Prostate gland (tissue), 2 donors: Measurements from ENCODE around the gene PCDHAC2. TPM values are rescaled to one million over a fixed set of nuclear protein-coding genes. Genes with fewer than 3 reads are reported as not detected.

Source experiments
- DNase-seq: peaks from one replicate; pipeline ENCODE4 v3.0.0-alpha.2; 2019; ENCODE audit warnings: low spot score
- H3K27ac ChIP-seq, 2 donors: fragments of 200-600 bp; sonication (generic); 2 replicates each; pipeline ENCODE4 v1.5.1; 2017 to 2019
- H3K27me3 ChIP-seq: fragments of 200-600 bp; sonication (generic); replicated peaks from 2 replicates; pipeline ENCODE4 v1.5.1; 2019; ENCODE audit not compliant: insufficient read depth
- H3K36me3 ChIP-seq, 2 donors: fragments of 200-600 bp; sonication (generic); 1 replicate in 1 of 2; 2 replicates in 1 of 2; pipeline versions ENCODE4 v1.5.1 to v1.8.1; 2017 to 2019
- H3K4me1 ChIP-seq: fragments of 200-600 bp; sonication (generic); replicated peaks from 2 replicates; pipeline ENCODE4 v1.5.1; 2019
- H3K4me3 ChIP-seq, 2 donors: fragments of 200-600 bp; sonication (generic); 2 replicates each; pipeline ENCODE4 v1.5.1; 2017 to 2019
- H3K9me3 ChIP-seq: fragments of 200-600 bp; sonication (generic); 2 replicates; pipeline ENCODE4 v1.5.1; 2017
- POLR2A ChIP-seq: fragments of 450-650 bp; IDR thresholded peaks from one replicate; pipeline ENCODE4 v1.6.1; 2016; ENCODE audit warnings: antibody characterized with exemption, mild to moderate bottlenecking
- POLR2AphosphoS5 ChIP-seq: sonication (generic); formaldehyde crosslinking; IDR thresholded peaks from one replicate; pipeline ENCODE4 v1.6.1; 2017; ENCODE audit warnings: antibody characterized with exemption
- WGBS: methylation state at CpG from one replicate; pipeline ENCODE4 v1.1.5; 2018; 5-methylcytosine and 5-hydroxymethylcytosine counted together
- intact Hi-C: fragments of 100-400 bp; cut with DNase I; formaldehyde crosslinking; loops from one replicate; pipeline ENCODE4 v1.14.2; 2022
- total RNA-seq, 2 donors: library from RNA; depleted of rRNA; stranded (reverse); fragments of >200 nt; gene quantifications; one replicate each; pipeline ENCODE4 v1.1.0, GENCODE V29; 2016
- TF ChIP-seq, protein P1 (sequence below), 4 experiments: fragments of 200-600 bp in 2 of 4; fragments of 450-650 bp in 2 of 4; sonication (generic) in 2 of 4; IDR thresholded peaks; 1 replicate in 3 of 4; 2 replicates in 1 of 4; pipeline ENCODE4 v1.5.1; 2016 to 2019; ENCODE audit warnings: antibody characterized with exemption in 4 of 4, mild to moderate bottlenecking in 2 of 4, moderate library complexity in 2 of 4

Gene PCDHAC2
- total RNA-seq, 2 donors from 2014 or later, result 6.8 to 11.6 TPM

- no peaks in the 10 kb centered on the region for H3K36me3 ChIP-seq
- no peak for TF ChIP-seq POLR2AphosphoS5
- TF ChIP-seq, protein P1, sequence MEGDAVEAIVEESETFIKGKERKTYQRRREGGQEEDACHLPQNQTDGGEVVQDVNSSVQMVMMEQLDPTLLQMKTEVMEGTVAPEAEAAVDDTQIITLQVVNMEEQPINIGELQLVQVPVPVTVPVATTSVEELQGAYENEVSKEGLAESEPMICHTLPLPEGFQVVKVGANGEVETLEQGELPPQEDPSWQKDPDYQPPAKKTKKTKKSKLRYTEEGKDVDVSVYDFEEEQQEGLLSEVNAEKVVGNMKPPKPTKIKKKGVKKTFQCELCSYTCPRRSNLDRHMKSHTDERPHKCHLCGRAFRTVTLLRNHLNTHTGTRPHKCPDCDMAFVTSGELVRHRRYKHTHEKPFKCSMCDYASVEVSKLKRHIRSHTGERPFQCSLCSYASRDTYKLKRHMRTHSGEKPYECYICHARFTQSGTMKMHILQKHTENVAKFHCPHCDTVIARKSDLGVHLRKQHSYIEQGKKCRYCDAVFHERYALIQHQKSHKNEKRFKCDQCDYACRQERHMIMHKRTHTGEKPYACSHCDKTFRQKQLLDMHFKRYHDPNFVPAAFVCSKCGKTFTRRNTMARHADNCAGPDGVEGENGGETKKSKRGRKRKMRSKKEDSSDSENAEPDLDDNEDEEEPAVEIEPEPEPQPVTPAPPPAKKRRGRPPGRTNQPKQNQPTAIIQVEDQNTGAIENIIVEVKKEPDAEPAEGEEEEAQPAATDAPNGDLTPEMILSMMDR (IDR thresholded peaks at IDR 0.05), result no peak
- TF ChIP-seq POLR2A, result no peak
- intact Hi-C loops, result no loop called here
- H3K27ac ChIP-seq, result no peak overlapping the region
- H3K9me3 ChIP-seq, result no peaks in the 10 kb centered on the region
- WGBS, result 76% methylated on average over 7 of the region's 7 CpGs
- H3K4me3 ChIP-seq, result no peak overlapping the region
- no peak for DNase-seq
- no peaks in the 10 kb centered on the region for H3K4me1 ChIP-seq
- no peaks in the 10 kb centered on the region for H3K27me3 ChIP-seq
Observed at GRCh38 chr5:140989254-140990020, 23.2 kb downstream of the PCDHAC2 start.

DNA sequence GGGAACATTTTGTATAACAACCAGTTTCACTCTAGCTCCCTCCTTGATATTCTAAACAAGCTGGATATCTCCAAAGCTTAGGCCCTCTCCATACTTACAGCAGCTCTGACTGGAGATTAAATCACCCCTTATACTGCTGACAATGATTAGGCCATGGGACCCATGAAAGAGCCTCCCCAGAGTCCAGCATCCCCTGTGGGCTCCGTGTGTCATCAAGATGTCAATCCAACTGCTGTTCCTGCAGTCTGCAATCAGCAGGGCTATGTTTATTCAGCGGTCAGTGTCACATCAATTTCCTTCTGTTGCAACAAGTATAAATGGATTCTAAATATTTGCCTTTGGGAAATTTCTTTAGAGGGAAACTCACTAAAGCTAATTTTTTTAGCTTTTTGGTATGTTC, 26.6 kb downstream of the PCDHAC2 start:
- Histone ChIP-seq H3K36me3 (no peaks in the 10 kb centered on the region), H3K4me1 (no peaks in the 10 kb centered on the region), H3K27ac (no peak overlapping the region), H3K27me3 (no peaks in the 10 kb centered on the region), H3K4me3 (no peak overlapping the region), H3K9me3 (no peaks in the 10 kb centered on the region)
- WGBS, result 50% methylated on average over 2 of the region's 2 CpGs
- TF ChIP-seq POLR2AphosphoS5, result no peak
- no peak for TF ChIP-seq POLR2A
- TF ChIP-seq, protein P1 (IDR thresholded peaks at IDR 0.05), result no peak
- no peak for DNase-seq
- intact Hi-C loops, result no loop called here

DNA sequence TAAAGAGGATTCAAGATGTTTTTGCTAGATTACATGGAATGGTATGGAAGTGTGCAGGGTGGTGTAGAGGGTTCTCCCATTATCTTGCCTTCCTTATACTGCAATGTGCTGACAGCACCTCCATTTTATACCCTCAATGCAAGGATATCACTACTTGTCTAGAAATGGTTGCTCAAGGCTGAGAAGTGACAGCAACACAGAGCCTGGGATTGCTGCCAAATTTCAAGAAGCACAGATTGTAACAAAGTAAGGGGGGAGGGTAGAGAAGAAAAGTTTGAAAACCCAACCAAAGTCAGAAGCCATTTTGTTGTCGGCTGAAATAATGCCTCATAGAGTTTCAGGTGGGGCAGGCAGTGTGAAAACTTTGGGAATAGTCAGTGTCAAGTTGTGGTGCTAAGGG, 29.8 kb downstream of the PCDHAC2 start:
- no peaks in the 10 kb centered on the region for H3K36me3 ChIP-seq
- no peak overlapping the region for H3K4me3 ChIP-seq
- DNase-seq, result no peak
- H3K4me1 ChIP-seq, result no peaks in the 10 kb centered on the region
- intact Hi-C loops, result no loop called here
- TF ChIP-seq POLR2A, result no peak
- no peak for TF ChIP-seq POLR2AphosphoS5
- TF ChIP-seq, protein P1 (IDR thresholded peaks at IDR 0.05), result no peak
- no peaks in the 10 kb centered on the region for H3K27me3 ChIP-seq
- H3K9me3 ChIP-seq, result no peaks in the 10 kb centered on the region
- H3K27ac ChIP-seq, result no peak overlapping the region
- 88% methylated on average over 1 of the region's 1 CpG for WGBS

DNA sequence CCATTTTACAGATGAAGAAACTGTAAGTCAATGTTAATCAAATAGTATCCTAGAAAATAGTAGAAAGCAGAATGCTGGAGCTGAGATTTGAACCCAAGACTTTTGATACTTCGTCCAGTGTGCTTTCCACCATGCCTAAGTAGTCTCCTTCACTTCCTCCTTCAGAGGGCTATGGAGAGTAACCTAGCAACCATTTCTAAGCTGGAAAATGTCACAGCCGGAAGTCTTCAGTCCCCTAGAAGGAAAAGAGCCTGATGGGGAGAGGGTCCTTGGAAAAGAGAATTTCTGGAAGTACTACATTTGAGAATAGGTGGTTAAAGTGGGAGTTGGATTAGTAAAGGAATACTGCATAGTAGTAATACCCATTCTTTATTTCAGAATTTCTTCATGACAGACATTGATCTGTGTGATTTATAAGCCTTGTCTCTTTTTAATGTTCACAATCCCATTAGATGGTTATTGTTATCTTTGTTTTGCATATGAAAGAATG, 32.7 kb downstream of the PCDHAC2 start:
- no peak for DNase-seq
- TF ChIP-seq, protein P1 (IDR thresholded peaks at IDR 0.05), result no peak
- TF ChIP-seq POLR2A (no peak), POLR2AphosphoS5 (no peak)
- no peaks in the 10 kb centered on the region for H3K9me3 ChIP-seq
- H3K27me3 ChIP-seq, result no peaks in the 10 kb centered on the region
- no peak overlapping the region for H3K4me3 ChIP-seq
- no peak overlapping the region for H3K27ac ChIP-seq
- no peaks in the 10 kb centered on the region for H3K36me3 ChIP-seq
- 80% methylated on average over 2 of the region's 2 CpGs for WGBS
- H3K4me1 ChIP-seq, result no peaks in the 10 kb centered on the region
- intact Hi-C loops, result no loop called here

GRCh38 chr5:141001446-141001843, 35.2 kb downstream of the PCDHAC2 start:
- H3K4me3 ChIP-seq, result no peak overlapping the region
- 3% methylated on average over 9 of the region's 9 CpGs for WGBS
- intact Hi-C loops, result no loop called here
- no peaks in the 10 kb centered on the region for H3K36me3 ChIP-seq
- no peaks in the 10 kb centered on the region for H3K4me1 ChIP-seq
- no peak for DNase-seq
- H3K27ac ChIP-seq, result no peak overlapping the region
- TF ChIP-seq, protein P1 (IDR thresholded peaks at IDR 0.05), result no peak
- no peak for TF ChIP-seq POLR2A
- TF ChIP-seq POLR2AphosphoS5, result no peak
- H3K27me3 ChIP-seq, result no peaks in the 10 kb centered on the region
- H3K9me3 ChIP-seq, result no peaks in the 10 kb centered on the region
